HG02759 (cell line): ENCODE results near the gene ABHD12.

Source experiments
- ATAC-seq: cut with Tn5 transposase; IDR thresholded peaks from one replicate; pipeline ENCODE4 v1.9.1; 2021; ENCODE audit warnings: mild to moderate bottlenecking, moderate library complexity; ENCODE audit not compliant: unreplicated experiment

ABHD12 gene

GRCh38 chr20:25280574-25281535 is 109.8 kb downstream of the ABHD12 start:
- no peak for ATAC-seq

GRCh38 chr20:25280051-25280573 is 110.5 kb downstream of the ABHD12 start:
- ATAC-seq: no peak

GRCh38 chr20:25279403-25279802 is 111.2 kb downstream of the ABHD12 start:
- ATAC-seq: no peak

- ATAC-seq: no peak
Measured at GRCh38 chr20:25278636-25279361, 111.8 kb downstream of the ABHD12 start.

GRCh38 chr20:25277941-25278521 is 112.6 kb downstream of the ABHD12 start:
- ATAC-seq: no peak

- no peak for ATAC-seq
Measured at GRCh38 chr20:25277051-25277801, 113.4 kb downstream of the ABHD12 start.

- no peak for ATAC-seq
Measured at GRCh38 chr20:25276533-25277050, 114.0 kb downstream of the ABHD12 start.

- ATAC-seq: no peak
Measured at GRCh38 chr20:25275813-25276532, 114.7 kb downstream of the ABHD12 start.

- ATAC-seq: no peak
Measured at GRCh38 chr20:25274891-25275812, 115.5 kb downstream of the ABHD12 start.

GRCh38 chr20:25274481-25274880 is 116.2 kb downstream of the ABHD12 start:
- ATAC-seq: no peak

- no peak for ATAC-seq
Measured at GRCh38 chr20:25273541-25274358, 116.9 kb downstream of the ABHD12 start.

GRCh38 chr20:25273046-25273445 is 117.6 kb downstream of the ABHD12 start:
- ATAC-seq: no peak

- ATAC-seq: no peak
Measured at GRCh38 chr20:25272223-25273000, 118.2 kb downstream of the ABHD12 start.

- no peak for ATAC-seq
Measured at GRCh38 chr20:25271486-25272222, 119.0 kb downstream of the ABHD12 start.

GRCh38 chr20:25270829-25271251 is 119.8 kb downstream of the ABHD12 start:
- no peak for ATAC-seq

- ATAC-seq: no peak
Measured at GRCh38 chr20:25269833-25270170, 120.8 kb downstream of the ABHD12 start.
